Measurements from ENCODE around the gene SNRK. TPM values are rescaled to one million over a fixed set of nuclear protein-coding genes. Genes with fewer than 3 reads are reported as not detected.

Gene SNRK
- total RNA-seq = 10 to 100 TPM; 14.0 to 26.2 (median 15.3) TPM
- long read RNA-seq, partial matches to known transcripts = 2 of 3 reads
- long read RNA-seq, other reads (novel, unspliced or antisense) = 1 of 3 reads

- Histone ChIP-seq H3K27me3 (no peaks in the 10 kb centered on the region), H3K36me3 (no peaks in the 10 kb centered on the region), H3K9me3 (no peaks in the 10 kb centered on the region), H3K4me1 (peaks cover 0 to 34% (median 6%) of the 10 kb centered on the region in 4 donors), H3K4me3 (peak within 1 kb of the TSS; percentile 46 to 66 (median 57)), H3K27ac (peak within 1 kb of the TSS; percentile 78 to 96 (median 80))
- peak; percentile 94 to 95 (median 95) for DNase-seq
- under 1% methylated on average over 14 of the region's 91 CpGs for WGBS (ENCODE audit: insufficient coverage, low coverage, low lambda C conversion rate, missing lambda C conversion rate)
- intact Hi-C loops (cut with DNase I) = no loop called here
- TF ChIP-seq POLR2A (IDR thresholded peaks at IDR 0.05) = peak; percentile 98
- peak; percentile 17 to 35 (median 31) for TF ChIP-seq CTCF (IDR thresholded peaks at IDR 0.05)
- ATAC-seq = peak; percentile 81 to 90 (median 88)
Observed at GRCh38 chr3:43286115-43286840, at the start of gene SNRK. SNRK (plus strand) TSS chr3:43286540; CDS start chr3:43303204, 16,664 bp downstream.

GRCh38 chr3:43238801-43239200 lies 47.5 kb upstream of the SNRK start:
- TF ChIP-seq CTCF (IDR thresholded peaks at IDR 0.05) = no peak
- no peak for TF ChIP-seq POLR2A (IDR thresholded peaks at IDR 0.05)
- ATAC-seq (no peak), DNase-seq (no peak)
- no peaks in the 10 kb centered on the region for H3K4me1 ChIP-seq
- no peaks in the 10 kb centered on the region for H3K9me3 ChIP-seq
- H3K27me3 ChIP-seq = no peaks in the 10 kb centered on the region
- intact Hi-C loops (cut with DNase I) = no loop called here
- 56% methylated on average over 4 of the region's 4 CpGs for WGBS (ENCODE audit: insufficient coverage, low coverage, low lambda C conversion rate, missing lambda C conversion rate)
- no peak overlapping the region for H3K4me3 ChIP-seq
- no peak overlapping the region for H3K27ac ChIP-seq
- H3K36me3 ChIP-seq = no peaks in the 10 kb centered on the region

- no peaks in the 10 kb centered on the region for H3K27me3 ChIP-seq
- no peaks in the 10 kb centered on the region for H3K36me3 ChIP-seq
- intact Hi-C loops (cut with DNase I) = no loop called here
- no peak overlapping the region for H3K27ac ChIP-seq
- H3K4me3 ChIP-seq = no peak overlapping the region
- no peak for TF ChIP-seq POLR2A (IDR thresholded peaks at IDR 0.05)
- TF ChIP-seq CTCF (IDR thresholded peaks at IDR 0.05) = no peak
- H3K4me1 ChIP-seq = no peaks in the 10 kb centered on the region
- WGBS (ENCODE audit: insufficient coverage, low coverage, low lambda C conversion rate, missing lambda C conversion rate) = 85% methylated on average over 3 of the region's 3 CpGs
- ATAC-seq (no peak), DNase-seq (no peak)
- H3K9me3 ChIP-seq = no peaks in the 10 kb centered on the region
Observed at GRCh38 chr3:43239755-43240154, 46.6 kb upstream of the SNRK start.

GRCh38 chr3:43243590-43244587 lies 42.5 kb upstream of the SNRK start:
- intact Hi-C loops (cut with DNase I) = no loop called here
- no peaks in the 10 kb centered on the region for H3K4me1 ChIP-seq
- TF ChIP-seq CTCF (IDR thresholded peaks at IDR 0.05) (no peak), POLR2A (IDR thresholded peaks at IDR 0.05) (no peak)
- no peak for DNase-seq
- no peak overlapping the region for H3K27ac ChIP-seq
- no peaks in the 10 kb centered on the region for H3K27me3 ChIP-seq
- 74% methylated on average over 6 of the region's 6 CpGs for WGBS (ENCODE audit: insufficient coverage, low coverage, low lambda C conversion rate, missing lambda C conversion rate)
- H3K36me3 ChIP-seq = no peaks in the 10 kb centered on the region
- no peak overlapping the region for H3K4me3 ChIP-seq
- H3K9me3 ChIP-seq = no peaks in the 10 kb centered on the region
- ATAC-seq = no peak
